Activated T-cell treated with anti-CD3 and anti-CD28 coated beads, Interleukin-2, amount 50 U/mL, for 72 hours (primary cell): ENCODE results near the gene HES4. TPM values are rescaled to one million over a fixed set of nuclear protein-coding genes. Genes with fewer than 3 reads are reported as not detected.
"Not testable (repeated sequence)": the region's sequence is repeated elsewhere in the genome, so short reads cannot be mapped to it uniquely, and the experiment has no call there.

Experiments used
- ATAC-seq, 2 donors: fragments of 150-1000 bp; cut with Tn5 transposase; replicated peaks in 1 of 2; 2 replicates each; pipeline ENCODE4 v1.10.0; 2021; ENCODE audit warnings: moderate library complexity in 2 of 2, mild to moderate bottlenecking in 1 of 2
- DNase-seq, 2 donors: peaks; one replicate each; pipeline ENCODE4 v3.0.0; 2021 to 2022; ENCODE audit warnings: mixed read lengths in 1 of 2
- H3K27ac Mint-ChIP-seq: one replicate; pipeline ENCODE4 v1.8.0; 2022; ENCODE audit warnings: mild to moderate bottlenecking, moderate library complexity, mixed read lengths
- H3K27me3 Mint-ChIP-seq: one replicate; pipeline ENCODE4 v1.8.0; 2022; ENCODE audit warnings: low read depth, mixed read lengths
- H3K36me3 Mint-ChIP-seq, 2 donors: one replicate each; pipeline ENCODE4 v1.8.0; 2022; ENCODE audit warnings: mixed read lengths in 2 of 2, mild to moderate bottlenecking in 1 of 2; ENCODE audit not compliant: insufficient read depth in 2 of 2
- H3K4me1 Mint-ChIP-seq: one replicate; pipeline ENCODE4 v1.8.0; 2022; ENCODE audit warnings: low read depth, mixed read lengths
- H3K4me3 Mint-ChIP-seq, 2 donors: one replicate each; pipeline ENCODE4 v1.8.0; 2022; ENCODE audit warnings: mild to moderate bottlenecking in 2 of 2, mixed read lengths in 2 of 2, moderate library complexity in 2 of 2
- H3K9me3 Mint-ChIP-seq, 2 donors: one replicate each; pipeline ENCODE4 v1.8.0; 2022; ENCODE audit warnings: mixed read lengths in 2 of 2
- total RNA-seq, 2 donors: library from RNA; stranded (reverse); gene quantifications; one replicate each; pipeline ENCODE4 v1.2.3, GENCODE V29; 2022

HES4 gene
- total RNA-seq, 2 donors from 2014 or later, result 7.8 to 9.9 TPM

DNA sequence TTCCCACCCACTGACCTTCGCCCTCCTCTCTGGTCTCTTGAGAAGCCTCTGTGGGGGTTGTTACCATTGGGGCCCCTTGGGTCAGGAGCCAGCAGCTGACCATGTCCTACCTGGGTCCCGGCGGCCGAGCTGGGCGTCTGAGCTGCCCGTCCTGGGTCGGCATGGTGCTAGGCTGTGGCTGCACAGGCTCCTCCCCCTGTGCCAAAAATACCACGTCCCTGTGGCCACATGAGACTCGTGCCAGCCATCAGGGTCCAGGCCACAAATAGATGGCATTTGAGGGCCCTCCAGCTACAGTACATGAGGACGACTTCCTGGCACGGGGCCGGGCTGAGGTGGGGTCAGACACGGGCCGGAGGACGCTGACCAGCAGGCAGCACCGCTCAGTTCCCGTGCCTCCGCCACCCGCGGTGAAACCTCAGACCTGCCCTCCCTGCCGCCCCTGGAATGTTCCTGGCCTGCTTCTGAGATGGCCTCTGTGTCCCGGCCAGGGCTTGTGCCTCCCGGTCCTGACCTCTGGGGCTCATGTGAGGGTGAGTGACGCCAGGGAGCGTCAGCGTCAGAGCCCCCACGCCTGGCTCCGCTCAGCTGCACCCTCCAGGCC lies 17.8 kb downstream of the HES4 start, which contains the start of gene PERM1:
Gene PERM1, minus strand, starts transcription at position 139 of the 604 bp plus-strand sequence. CDS start 1,064 bp downstream, outside the sequence.
- Mint-ChIP-seq H3K4me1 (no peaks in the 10 kb centered on the region), H3K4me3 (no peak within 1 kb of the TSS), H3K27me3 (peaks cover 10% of the 10 kb centered on the region), H3K9me3 (no peaks in the 10 kb centered on the region), H3K27ac (no peak within 1 kb of the TSS), H3K36me3 (no peaks in the 10 kb centered on the region)
- ATAC-seq (no peak), DNase-seq (no peak)

DNA sequence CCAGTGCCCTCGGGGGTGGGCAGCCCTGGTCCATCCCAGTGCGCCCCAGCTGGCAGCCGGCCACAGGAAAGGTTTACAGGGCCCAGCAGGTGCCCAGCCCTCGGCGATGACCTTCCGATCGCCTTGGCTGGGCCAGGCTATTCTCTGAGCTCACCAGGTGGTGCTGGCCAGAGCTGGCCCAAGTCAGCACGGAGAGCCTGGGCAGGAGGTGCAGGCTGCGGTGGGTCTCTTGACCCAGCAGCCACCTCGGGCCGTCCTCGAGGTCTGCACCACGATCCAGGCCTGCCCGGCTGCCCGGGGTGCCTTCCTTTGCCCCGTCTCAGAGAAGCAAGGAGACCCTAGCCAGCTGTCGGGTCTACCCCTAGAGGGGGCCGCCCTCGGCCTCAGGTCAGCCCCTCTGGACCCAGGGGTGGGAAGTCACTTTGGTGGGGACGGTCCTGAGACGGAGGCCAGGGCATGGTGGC lies 18.4 kb downstream of the HES4 start:
- no peaks in the 10 kb centered on the region for H3K9me3 Mint-ChIP-seq
- DNase-seq (no peak), ATAC-seq (no peak)
- no peaks in the 10 kb centered on the region for H3K36me3 Mint-ChIP-seq
- no peaks in the 10 kb centered on the region for H3K4me1 Mint-ChIP-seq
- H3K27me3 Mint-ChIP-seq, result peaks cover 10% of the 10 kb centered on the region
- no peak overlapping the region for H3K4me3 Mint-ChIP-seq
- no peak overlapping the region for H3K27ac Mint-ChIP-seq

DNA sequence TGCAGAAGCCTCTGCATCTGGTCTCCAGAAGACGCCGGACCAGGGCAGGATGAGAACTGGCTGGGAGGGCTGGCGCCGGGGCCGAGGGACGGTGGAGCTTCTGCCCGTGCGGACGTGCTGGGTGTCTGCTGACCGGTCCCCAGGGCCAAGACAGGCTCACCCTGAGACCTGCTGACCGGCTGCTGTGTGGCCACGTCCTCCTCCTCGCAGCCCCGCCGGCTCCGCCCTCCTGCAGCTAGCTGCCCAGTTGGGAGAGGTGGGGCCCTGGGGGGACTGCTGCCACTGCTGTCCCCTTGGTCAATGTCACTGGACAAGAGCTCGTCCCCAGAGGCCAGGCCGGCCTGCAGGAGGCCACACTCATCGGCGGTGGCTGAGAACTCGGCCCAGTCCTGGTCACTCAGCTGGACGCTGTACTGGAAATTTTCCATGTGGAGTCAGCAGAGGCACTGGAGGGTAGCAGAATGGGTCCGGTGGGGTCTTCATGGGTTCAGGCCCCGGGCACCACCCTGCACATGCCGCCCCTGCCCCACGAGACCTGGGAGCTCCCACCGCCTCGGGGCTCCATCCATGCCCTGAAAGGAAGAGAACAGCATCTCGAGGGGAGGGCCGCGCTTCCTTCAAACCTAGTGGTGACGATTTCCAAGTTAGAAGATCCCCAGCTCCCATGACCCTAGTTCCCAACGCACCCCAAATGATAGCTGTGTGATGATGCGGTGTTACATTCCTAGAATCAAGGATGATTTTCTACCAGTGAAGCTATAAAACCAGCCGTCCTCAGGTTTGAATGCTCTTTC lies 19.1 kb downstream of the HES4 start:
- no peaks in the 10 kb centered on the region for H3K9me3 Mint-ChIP-seq
- no peak for DNase-seq
- peaks cover 12% of the 10 kb centered on the region for H3K27me3 Mint-ChIP-seq
- H3K36me3 Mint-ChIP-seq, result no peaks in the 10 kb centered on the region
- H3K27ac Mint-ChIP-seq, result no peak overlapping the region
- H3K4me1 Mint-ChIP-seq, result no peaks in the 10 kb centered on the region
- H3K4me3 Mint-ChIP-seq, result no peak overlapping the region
- no peak for ATAC-seq

DNA sequence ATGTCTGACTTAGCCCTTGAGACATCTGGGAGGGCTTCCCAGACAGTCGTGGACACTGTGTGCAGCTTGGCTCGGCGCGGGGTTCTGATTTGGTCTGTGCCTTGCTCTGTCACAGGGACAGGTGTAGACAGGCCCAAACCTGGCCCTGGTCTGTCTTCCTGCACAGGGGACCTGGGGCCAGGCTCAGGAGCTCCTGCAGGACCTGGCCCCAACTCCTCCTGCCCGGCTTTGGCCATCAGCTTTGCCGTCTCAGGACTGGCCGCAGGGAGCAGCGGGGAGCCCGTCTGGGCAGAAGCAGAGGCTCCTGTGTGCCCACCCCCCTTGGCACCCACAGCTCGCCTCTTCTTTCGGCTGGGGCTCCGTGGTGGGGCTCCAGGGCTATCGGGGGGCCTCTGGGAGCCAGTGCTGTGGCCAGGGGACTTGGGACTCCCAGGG lies 19.7 kb downstream of the HES4 start:
- DNase-seq (no peak), ATAC-seq (no peak)
- Mint-ChIP-seq H3K27ac (no peak overlapping the region), H3K4me3 (no peak overlapping the region), H3K27me3 (peaks cover 18% of the 10 kb centered on the region), H3K9me3 (no peaks in the 10 kb centered on the region), H3K36me3 (no peaks in the 10 kb centered on the region), H3K4me1 (no peaks in the 10 kb centered on the region)

DNA sequence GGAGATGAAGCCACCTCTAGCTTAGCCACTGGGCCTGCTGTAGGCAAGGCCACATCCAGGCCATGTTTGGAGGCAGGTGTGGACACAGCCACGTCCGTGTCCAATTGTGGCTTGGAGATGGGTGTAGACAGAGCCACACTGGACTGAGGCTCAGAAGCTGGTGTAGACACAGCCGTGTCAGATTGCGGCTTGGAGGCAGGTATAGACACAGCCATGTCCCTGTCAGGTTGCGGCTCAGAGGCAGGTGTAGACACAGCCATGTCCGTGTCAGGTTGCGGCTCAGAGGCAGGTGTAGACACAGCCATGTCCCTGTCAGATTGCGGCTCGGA lies 20.2 kb downstream of the HES4 start:
- no peaks in the 10 kb centered on the region for H3K36me3 Mint-ChIP-seq
- H3K9me3 Mint-ChIP-seq, result no peaks in the 10 kb centered on the region
- peaks cover 23% of the 10 kb centered on the region for H3K27me3 Mint-ChIP-seq
- no peaks in the 10 kb centered on the region for H3K4me1 Mint-ChIP-seq
- DNase-seq (no peak), ATAC-seq (no peak)
- no peak overlapping the region for H3K27ac Mint-ChIP-seq
- no peak overlapping the region for H3K4me3 Mint-ChIP-seq

DNA sequence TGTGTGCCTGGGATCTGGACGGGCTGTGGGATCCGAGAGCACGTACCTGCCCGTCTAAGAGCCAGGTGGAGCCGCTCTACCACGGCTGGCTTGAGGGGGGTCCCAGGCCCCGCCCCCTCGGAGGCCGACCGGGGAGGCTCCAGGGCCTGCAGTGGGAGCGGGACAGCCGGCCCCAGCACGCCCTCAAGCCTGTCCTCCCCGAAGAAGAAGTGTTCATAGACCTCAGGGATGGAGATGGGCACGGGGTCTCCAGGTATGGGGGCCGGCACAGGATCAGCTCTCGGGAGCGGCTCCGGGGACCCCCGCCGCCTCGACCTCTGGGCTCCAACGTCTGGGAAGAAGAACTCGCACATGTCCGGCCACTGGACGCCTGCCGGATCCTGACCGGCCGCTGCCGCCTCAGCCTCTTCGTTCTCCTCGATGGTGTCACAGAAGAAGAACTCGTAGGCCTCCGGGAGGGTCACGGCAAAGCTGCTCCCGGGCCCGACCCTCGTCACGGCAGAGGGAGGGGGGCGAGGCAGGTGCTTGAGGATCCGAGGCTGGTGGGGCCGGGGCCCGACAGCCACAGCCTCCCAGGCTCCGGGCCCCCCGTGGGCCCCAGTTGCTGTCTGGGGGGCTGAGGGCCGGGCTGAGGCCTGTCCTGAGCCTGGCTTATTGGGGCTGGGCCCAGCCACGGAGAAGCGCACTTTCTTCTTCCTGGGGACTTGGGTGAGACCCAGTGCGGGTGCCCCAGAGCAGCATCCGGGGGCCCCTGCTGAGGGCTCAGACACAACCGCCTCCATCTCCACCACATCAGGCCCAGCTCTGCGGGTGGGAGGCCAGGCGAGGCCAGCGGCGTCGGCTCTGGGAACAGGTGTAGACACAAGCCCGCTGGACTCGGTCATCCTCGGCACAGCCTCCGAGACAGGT lies 20.8 kb downstream of the HES4 start:
- Mint-ChIP-seq H3K4me3 (no peak overlapping the region), H3K27me3 (peaks cover 24% of the 10 kb centered on the region), H3K36me3 (no peaks in the 10 kb centered on the region), H3K27ac (no peak overlapping the region), H3K9me3 (no peaks in the 10 kb centered on the region), H3K4me1 (no peaks in the 10 kb centered on the region)
- ATAC-seq (no peak), DNase-seq (no peak)

DNA sequence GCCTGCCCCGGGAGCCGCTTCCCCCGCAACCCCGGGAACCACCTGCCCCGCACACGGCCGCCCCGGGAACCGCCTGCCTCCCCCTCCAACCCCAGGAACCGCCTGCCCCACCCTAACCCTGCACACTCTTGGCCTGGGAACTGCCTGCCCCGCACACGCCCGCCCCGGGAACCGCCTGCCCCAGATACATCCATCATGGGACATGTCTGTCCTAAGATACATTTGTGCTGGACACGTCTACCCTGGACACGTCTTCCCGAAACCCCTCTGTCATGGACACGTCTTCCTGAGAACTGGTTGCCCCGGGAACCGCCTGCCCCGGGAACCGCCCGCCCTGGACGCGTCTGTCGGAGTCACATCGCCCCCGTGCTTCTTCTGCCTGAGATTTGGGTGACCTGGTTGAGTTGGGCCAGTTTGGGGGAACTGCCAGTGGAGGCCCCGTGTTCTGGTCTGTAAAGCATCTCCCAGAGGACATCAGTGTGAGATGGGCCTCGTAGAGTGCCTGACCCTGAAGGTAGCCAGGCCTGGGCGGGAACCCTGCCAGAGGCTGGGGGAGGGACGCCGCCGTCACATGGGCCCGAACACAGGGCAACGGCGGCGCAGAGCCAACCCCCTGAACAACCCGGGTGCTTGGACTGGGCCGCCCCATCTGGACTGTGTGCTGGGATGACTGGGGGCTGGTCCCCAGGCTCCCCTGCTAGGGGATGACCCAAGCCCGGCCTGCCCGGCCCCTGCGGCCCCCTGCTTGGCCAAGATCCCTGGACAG lies 21.6 kb downstream of the HES4 start:
- DNase-seq, result no peak
- Mint-ChIP-seq H3K36me3 (no peaks in the 10 kb centered on the region), H3K27me3 (peaks cover 17% of the 10 kb centered on the region), H3K9me3 (no peaks in the 10 kb centered on the region), H3K27ac (no peak overlapping the region), H3K4me3 (peak overlapping the region in 1 of 2 donors; percentile 60), H3K4me1 (no peaks in the 10 kb centered on the region)
- ATAC-seq, result no peak

DNA sequence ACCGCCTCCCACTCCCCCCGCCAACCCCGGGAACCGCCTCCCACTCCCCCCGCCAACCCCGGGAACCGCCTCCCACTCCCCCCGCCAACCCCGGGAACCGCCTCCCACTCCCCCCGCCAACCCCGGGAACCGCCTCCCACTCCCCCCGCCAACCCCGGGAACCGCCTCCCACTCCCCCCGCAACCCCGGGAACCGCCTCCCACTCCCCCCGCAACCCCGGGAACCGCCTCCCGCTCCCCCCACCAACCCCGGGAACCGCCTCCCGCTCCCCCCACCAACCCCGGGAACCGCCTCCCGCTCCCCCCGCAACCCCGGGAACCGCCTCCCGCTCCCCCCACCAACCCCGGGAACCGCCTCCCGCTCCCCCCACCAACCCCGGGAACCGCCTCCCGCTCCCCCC lies 23.1 kb downstream of the HES4 start:
- H3K27me3 Mint-ChIP-seq, result peaks cover 14% of the 10 kb centered on the region
- H3K9me3 Mint-ChIP-seq, DNase-seq, H3K4me3 Mint-ChIP-seq, ATAC-seq, H3K36me3 Mint-ChIP-seq, H3K4me1 Mint-ChIP-seq, H3K27ac Mint-ChIP-seq: not testable (repeated sequence)

DNA sequence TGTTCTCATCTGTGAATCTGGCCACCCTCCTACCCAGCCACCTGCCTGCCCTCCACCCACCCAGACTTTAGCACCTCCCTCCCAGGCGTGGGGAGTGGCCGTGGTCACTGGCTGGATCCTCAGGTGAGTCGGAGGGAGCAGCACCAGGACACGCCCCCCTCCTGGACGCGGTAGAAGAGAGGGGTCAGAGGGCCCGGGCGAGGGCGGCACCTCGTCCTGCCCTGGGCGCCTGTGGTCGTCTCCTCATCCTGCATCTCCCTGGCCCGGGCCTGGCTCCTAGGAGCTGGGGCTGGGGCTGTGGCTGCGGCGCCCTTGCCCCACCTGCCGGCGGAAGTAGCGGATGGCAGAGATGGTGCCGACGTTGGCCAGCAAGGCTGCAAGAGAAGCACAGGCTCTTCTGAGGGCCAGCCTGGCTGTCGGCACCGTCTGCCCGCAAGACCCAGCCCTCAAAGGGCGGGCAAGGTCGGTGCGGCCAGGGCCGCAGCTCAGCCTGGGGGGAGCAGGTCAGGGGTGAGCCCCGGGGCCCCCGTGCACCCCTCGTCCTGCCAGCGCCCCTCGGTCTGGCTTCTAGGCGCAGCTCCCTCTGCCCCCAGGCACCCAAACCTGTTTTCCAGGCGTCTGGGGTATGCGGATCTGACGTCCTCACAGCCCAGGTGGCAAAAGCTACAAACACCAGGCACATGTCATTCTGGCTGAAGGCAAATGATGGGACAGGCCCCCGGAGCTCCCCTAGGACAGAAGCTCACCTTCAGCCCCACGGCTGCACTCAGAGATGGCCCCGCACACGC lies 23.8 kb downstream of the HES4 start:
- peak; percentile 86 to 92 for ATAC-seq
- H3K4me1 Mint-ChIP-seq, result no peaks in the 10 kb centered on the region
- no peak overlapping the region for H3K27ac Mint-ChIP-seq

DNA sequence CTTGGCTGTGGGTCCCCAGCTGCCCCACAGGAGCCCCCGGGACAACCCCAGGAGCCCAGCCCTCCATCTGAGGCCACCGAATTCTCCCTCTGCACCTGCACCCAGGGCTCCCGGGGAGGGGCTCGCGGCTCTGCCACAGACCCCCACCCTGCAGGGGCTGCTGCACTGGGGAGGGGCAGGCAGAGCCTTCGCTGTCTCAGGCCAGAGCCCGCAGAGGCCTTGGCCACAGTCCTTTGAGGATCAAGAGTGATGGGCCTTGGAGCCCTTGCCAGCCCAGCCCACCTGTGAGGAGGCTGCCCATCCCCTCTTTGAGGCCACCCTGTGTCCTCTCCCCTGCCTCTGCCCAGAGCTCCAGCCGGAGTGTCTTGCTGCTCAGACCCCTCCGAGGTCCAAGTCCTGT lies 24.5 kb downstream of the HES4 start:
- H3K27ac Mint-ChIP-seq, result no peak overlapping the region
- no peaks in the 10 kb centered on the region for H3K36me3 Mint-ChIP-seq
- no peak for ATAC-seq
- no peaks in the 10 kb centered on the region for H3K4me1 Mint-ChIP-seq
- H3K9me3 Mint-ChIP-seq, result no peaks in the 10 kb centered on the region
- no peak overlapping the region for H3K4me3 Mint-ChIP-seq
- DNase-seq, result no peak
- peaks cover 14% of the 10 kb centered on the region for H3K27me3 Mint-ChIP-seq

More for the DNA sequence above, 23.8 kb downstream of the HES4 start:
- H3K4me3 Mint-ChIP-seq, result peak overlapping the region in 1 of 2 donors; percentile 42
- peaks cover 14% of the 10 kb centered on the region for H3K27me3 Mint-ChIP-seq
- no peaks in the 10 kb centered on the region for H3K9me3 Mint-ChIP-seq
- no peaks in the 10 kb centered on the region for H3K36me3 Mint-ChIP-seq
- peak; percentile 75 to 76 for DNase-seq

DNA sequence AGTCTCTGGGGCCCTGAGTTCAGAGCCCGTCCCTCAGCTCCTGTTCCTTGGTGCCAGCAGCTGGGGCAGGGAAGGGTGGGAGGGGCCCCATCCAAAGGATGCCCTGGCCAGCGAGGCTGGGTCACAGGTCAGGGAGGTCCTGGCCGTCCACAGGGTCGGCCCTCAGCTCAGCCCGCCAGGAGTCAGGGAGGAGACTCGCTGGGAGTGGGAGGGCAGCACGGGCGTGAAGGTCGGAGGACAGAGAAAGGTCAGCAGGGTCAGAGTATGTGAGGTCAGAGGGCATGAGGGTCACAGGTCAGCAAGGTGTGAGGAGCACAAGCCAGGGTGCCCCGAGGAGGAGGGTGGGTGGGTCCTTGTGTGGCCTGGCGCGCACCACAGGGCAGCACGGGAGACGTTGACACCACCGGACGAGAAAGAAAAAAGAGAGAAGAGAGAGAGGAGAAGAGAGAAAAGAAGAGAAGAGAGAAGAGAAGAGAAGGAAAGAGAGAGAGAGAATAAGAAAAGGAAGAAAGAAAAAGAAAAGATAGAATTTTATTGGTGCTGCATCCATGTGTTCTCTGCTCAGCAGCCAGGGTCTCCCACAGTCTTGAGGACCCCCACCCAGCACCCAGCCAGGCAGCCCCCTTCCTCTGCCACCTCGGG lies 25.1 kb downstream of the HES4 start:
- H3K36me3 Mint-ChIP-seq, result no peaks in the 10 kb centered on the region
- peaks cover 16% of the 10 kb centered on the region for H3K27me3 Mint-ChIP-seq
- H3K9me3 Mint-ChIP-seq, result no peaks in the 10 kb centered on the region
- ATAC-seq (no peak), DNase-seq (no peak)
- no peaks in the 10 kb centered on the region for H3K4me1 Mint-ChIP-seq
- H3K4me3 Mint-ChIP-seq, result no peak overlapping the region
- no peak overlapping the region for H3K27ac Mint-ChIP-seq

DNA sequence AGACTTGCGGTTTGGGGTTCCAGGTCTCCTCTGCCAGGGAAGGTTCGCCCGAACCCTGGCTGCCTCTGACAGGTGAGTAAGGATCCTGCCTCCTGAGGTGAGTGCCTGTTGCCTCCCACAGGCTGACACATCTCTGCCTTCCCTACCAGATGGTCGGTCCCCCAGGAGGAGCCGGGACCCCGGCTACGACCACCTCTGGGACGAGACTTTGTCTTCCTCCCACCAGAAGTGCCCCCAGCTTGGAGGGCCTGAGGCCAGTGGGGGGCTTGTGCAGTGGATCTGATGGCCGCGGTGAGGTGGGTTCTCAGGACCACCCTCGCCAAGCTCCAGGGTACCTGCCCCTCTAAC lies 25.6 kb downstream of the HES4 start:
- H3K4me3 Mint-ChIP-seq, result no peak overlapping the region
- no peaks in the 10 kb centered on the region for H3K36me3 Mint-ChIP-seq
- H3K9me3 Mint-ChIP-seq, result peaks cover 0 to 5% of the 10 kb centered on the region in 2 donors
- peaks cover 21% of the 10 kb centered on the region for H3K27me3 Mint-ChIP-seq
- DNase-seq (no peak), ATAC-seq (no peak)
- no peak overlapping the region for H3K27ac Mint-ChIP-seq
- no peaks in the 10 kb centered on the region for H3K4me1 Mint-ChIP-seq
